ENCODE data around the gene C12orf76. TPM values are rescaled to one million over a fixed set of nuclear protein-coding genes. Genes with fewer than 3 reads are reported as not detected.
A peak's percentile ranks its signal among the peaks of the same experiment; 100 is the strongest.
"Not testable (repeated sequence)": the region's sequence is repeated elsewhere in the genome, so short reads cannot be mapped to it uniquely, and the experiment has no call there.

The C12orf76 gene
- total RNA-seq, 2 donors from 2014 or later, result 2.0 to 15.3 TPM

DNA sequence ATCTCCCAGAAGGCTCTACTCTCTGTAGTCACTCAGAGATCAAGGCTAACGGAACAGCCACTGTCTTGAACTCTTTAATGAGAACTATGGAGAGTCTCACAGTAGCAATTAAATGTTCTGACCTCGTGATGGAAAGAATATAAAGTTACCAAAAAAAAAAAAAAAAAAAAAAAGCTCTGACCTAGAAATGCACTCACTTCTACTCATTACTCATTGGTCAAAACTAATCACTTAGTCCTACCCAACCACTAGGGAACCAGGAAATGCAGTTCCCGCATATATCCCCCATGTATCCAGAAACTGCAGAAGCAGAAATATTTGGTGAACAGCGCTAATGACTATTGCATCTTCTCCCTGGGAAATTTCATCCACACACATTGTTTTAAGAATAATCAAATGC, 29.5 kb upstream of the C12orf76 start:
- H3K27me3 ChIP-seq, result no peaks in the 10 kb centered on the region
- H3K4me1 ChIP-seq, result no peaks in the 10 kb centered on the region
- H3K4me3 ChIP-seq, result no peak overlapping the region
- H3K27ac ChIP-seq, result no peak overlapping the region
- intact Hi-C loops (cut with DNase I), result no loop called here
- H3K9me3 ChIP-seq, result no peaks in the 10 kb centered on the region
- H3K36me3 ChIP-seq (replicated peaks in 1 of 2; ENCODE audit: insufficient read depth in 1 of 2, low read depth in 2 of 2), result no peaks in the 10 kb centered on the region
- TF ChIP-seq, protein P1, sequence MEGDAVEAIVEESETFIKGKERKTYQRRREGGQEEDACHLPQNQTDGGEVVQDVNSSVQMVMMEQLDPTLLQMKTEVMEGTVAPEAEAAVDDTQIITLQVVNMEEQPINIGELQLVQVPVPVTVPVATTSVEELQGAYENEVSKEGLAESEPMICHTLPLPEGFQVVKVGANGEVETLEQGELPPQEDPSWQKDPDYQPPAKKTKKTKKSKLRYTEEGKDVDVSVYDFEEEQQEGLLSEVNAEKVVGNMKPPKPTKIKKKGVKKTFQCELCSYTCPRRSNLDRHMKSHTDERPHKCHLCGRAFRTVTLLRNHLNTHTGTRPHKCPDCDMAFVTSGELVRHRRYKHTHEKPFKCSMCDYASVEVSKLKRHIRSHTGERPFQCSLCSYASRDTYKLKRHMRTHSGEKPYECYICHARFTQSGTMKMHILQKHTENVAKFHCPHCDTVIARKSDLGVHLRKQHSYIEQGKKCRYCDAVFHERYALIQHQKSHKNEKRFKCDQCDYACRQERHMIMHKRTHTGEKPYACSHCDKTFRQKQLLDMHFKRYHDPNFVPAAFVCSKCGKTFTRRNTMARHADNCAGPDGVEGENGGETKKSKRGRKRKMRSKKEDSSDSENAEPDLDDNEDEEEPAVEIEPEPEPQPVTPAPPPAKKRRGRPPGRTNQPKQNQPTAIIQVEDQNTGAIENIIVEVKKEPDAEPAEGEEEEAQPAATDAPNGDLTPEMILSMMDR (IDR thresholded peaks at IDR 0.05), result no peak
- no peak for TF ChIP-seq POLR2A (IDR thresholded peaks at IDR 0.05)
- WGBS, 2 donors, result 74 to 77% methylated on average over 4 of the region's 4 CpGs
- DNase-seq, result no peak
- ATAC-seq, result no peak

DNA sequence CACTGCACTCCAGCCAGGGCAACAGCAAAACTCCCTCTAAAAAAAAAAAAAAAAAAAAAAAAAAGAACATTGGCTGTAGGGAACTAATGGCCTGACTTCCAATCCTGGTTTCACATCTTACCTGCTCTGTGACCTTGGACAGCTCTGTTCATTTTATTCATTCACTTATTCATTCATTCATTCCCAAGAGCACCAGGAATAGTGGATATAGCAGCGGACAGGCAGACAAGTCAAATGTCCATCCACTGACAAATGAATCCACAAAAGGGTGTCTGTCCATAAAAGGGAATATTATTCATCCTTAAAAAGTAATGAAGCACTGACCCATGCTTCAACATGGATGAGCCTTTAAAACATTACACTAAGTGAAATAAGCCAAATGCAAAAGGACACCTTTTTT, 27.6 kb upstream of the C12orf76 start:
- H3K36me3 ChIP-seq (replicated peaks in 1 of 2; ENCODE audit: insufficient read depth in 1 of 2, low read depth in 2 of 2), result no peaks in the 10 kb centered on the region
- DNase-seq (no peak), ATAC-seq (no peak)
- WGBS, 2 donors, result 88 to 94% methylated on average over 1 of the region's 1 CpG
- no peaks in the 10 kb centered on the region for H3K27me3 ChIP-seq
- no peak overlapping the region for H3K27ac ChIP-seq
- TF ChIP-seq, protein P1 (IDR thresholded peaks at IDR 0.05), result no peak
- TF ChIP-seq POLR2A (IDR thresholded peaks at IDR 0.05), result no peak
- intact Hi-C loops (cut with DNase I), result no loop called here
- no peaks in the 10 kb centered on the region for H3K9me3 ChIP-seq
- H3K4me3 ChIP-seq, result no peak overlapping the region
- no peaks in the 10 kb centered on the region for H3K4me1 ChIP-seq

DNA sequence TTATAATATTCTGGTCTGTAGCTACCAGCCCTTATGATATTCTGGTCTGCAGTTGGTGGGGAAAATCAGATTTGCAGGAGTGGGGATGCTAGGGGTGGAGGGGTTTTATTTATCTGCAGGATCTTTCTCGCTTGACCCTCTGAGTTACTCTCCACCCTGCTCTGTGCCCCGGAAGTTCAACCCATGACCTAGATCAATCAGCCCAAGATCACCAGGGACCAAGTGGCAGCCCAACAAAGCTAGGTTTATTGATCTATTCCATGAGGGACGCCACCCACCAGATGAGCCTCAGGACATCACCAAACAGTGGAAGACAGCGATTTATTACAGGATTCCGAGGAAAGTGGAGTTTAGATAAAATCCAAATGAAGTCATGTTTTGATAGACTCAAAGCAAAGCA, 25.8 kb upstream of the C12orf76 start:
- Histone ChIP-seq H3K4me3 (no peak overlapping the region), H3K4me1 (no peaks in the 10 kb centered on the region), H3K27me3 (no peaks in the 10 kb centered on the region), H3K27ac (no peak overlapping the region), H3K36me3 (replicated peaks in 1 of 2; ENCODE audit: insufficient read depth in 1 of 2, low read depth in 2 of 2) (no peaks in the 10 kb centered on the region), H3K9me3 (no peaks in the 10 kb centered on the region)
- ATAC-seq, result no peak
- WGBS, 2 donors, result 62 to 67% methylated on average over 5 of the region's 5 CpGs
- no peak for TF ChIP-seq POLR2A (IDR thresholded peaks at IDR 0.05)
- TF ChIP-seq, protein P1 (IDR thresholded peaks at IDR 0.05), result no peak
- intact Hi-C loops (cut with DNase I), result no loop called here
- no peak for DNase-seq

DNA sequence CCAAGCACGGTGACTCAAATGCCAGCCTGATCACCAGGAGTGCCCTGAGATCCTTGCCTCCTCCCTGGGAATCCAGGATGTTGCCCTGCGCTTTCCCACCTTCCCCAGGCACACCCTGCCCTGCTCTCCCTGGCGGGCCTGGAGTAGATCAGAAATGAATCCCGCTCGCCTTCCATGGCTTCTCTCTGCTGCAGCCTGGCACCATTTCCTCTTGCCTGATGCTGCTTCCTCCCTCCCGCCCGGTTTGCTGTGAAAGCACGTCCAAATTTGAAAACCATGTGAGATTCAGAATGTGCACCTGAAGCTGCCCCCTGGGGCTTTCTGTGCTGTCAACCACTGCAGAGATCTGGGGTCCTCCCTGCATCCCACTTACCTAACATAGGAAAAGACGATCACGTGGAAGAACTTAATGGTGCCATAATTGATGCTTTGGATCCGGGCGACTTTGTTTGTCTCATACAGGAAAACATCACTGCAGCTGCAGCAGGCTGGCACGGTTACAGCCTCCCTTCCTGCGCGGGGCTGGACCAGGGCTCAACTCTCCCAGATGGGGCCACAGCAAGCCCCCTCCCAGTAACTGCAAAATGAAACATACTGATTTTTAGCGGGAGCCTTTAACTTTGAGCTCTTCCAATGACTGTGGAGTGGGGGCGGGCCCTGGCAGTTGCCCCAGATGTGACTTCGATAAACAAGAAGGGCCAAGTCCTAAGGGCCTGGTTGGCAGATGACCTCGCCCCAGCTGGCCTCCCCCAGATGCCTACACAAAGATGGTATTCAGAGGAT, 24.9 kb upstream of the C12orf76 start:
- Histone ChIP-seq H3K36me3 (replicated peaks in 1 of 2; ENCODE audit: insufficient read depth in 1 of 2, low read depth in 2 of 2) (no peaks in the 10 kb centered on the region), H3K9me3 (no peaks in the 10 kb centered on the region), H3K27me3 (no peaks in the 10 kb centered on the region), H3K4me1 (no peaks in the 10 kb centered on the region), H3K4me3 (no peak overlapping the region), H3K27ac (peak overlapping the region in 1 of 4 donors; percentile 6)
- 25 to 29% methylated on average over 19 of the region's 19 CpGs for WGBS, 2 donors
- TF ChIP-seq, protein P1 (IDR thresholded peaks at IDR 0.05), result no peak
- no peak for TF ChIP-seq POLR2A (IDR thresholded peaks at IDR 0.05)
- ATAC-seq (no peak), DNase-seq (peak in 2 of 4 donors; percentile 13 to 18)
- intact Hi-C loops (cut with DNase I), result no loop called here

DNA sequence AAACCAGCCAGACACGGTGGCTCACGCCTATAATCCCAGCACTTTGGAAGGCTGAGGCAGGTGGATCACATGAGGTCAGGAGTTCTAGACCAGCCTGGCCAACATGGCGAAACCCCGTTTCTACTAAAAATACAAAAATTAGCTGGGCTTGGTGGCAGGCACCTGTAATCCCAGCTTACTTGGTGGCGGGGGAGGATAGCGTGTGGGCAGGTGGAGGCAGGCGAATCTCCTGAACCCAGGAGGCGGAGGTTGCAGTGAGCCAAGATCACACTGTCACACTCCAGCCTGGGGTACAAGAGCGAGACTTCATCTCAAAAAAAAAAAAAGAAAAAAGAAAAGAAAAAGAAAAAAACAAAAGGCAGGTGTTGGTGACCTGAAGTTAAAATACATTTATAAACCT, 24.3 kb upstream of the C12orf76 start:
- H3K27ac ChIP-seq; H3K9me3 ChIP-seq; DNase-seq; intact Hi-C loops (cut with DNase I); H3K4me3 ChIP-seq; H3K36me3 ChIP-seq (replicated peaks in 1 of 2; ENCODE audit: insufficient read depth in 1 of 2, low read depth in 2 of 2); ATAC-seq; H3K4me1 ChIP-seq; H3K27me3 ChIP-seq: not testable (repeated sequence)
- 70 to 71% methylated on average over 9 of the region's 9 CpGs for WGBS, 2 donors
